Epithelial cell of prostate (primary cell): ENCODE measurements around the gene IGFBP7.

Source experiments
- DNase-seq: peaks from one replicate; pipeline ENCODE4 v3.0.0-alpha.2; 2011; ENCODE audit warnings: low read depth, low spot score
- H3K27ac ChIP-seq: fragments of 450-650 bp; 2 replicates; pipeline ENCODE4 v1.5.1; 2017; ENCODE audit warnings: mild to moderate bottlenecking

IGFBP7 gene, protein sequence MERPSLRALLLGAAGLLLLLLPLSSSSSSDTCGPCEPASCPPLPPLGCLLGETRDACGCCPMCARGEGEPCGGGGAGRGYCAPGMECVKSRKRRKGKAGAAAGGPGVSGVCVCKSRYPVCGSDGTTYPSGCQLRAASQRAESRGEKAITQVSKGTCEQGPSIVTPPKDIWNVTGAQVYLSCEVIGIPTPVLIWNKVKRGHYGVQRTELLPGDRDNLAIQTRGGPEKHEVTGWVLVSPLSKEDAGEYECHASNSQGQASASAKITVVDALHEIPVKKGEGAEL

DNA sequence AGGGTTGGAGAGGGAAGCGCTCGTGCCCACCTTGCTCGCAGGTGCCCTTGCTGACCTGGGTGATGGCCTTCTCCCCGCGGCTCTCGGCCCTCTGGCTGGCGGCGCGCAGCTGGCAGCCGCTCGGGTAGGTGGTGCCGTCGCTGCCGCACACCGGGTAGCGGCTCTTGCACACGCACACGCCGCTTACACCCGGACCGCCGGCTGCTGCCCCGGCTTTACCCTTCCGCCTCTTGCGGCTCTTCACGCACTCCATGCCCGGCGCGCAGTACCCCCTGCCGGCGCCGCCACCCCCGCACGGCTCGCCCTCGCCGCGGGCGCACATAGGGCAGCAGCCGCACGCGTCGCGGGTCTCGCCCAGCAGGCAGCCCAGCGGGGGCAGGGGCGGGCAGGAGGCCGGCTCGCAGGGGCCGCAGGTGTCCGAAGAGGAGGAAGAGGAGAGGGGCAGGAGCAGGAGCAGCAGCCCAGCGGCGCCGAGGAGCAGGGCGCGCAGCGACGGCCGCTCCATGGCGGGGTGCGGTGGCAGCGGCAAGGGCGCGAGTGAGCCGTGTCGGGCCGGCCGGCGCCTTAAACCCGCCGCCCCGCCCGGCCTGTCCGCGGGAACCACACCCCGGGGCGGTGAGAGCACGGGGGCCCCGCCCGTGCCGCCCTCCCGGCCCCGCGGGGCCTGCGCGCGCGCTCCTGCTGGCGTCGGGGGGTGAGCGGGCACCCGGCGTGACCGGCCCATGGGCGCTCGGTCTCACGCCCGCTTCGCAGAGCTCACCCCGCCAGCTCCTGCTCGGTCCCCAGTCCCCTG lies at the start of gene IGFBP7:
TSS of gene IGFBP7 (minus strand) at position 539 of the 793 bp plus-strand sequence. CDS start at position 505, 34 bp downstream.
- no peak for DNase-seq
- H3K27ac ChIP-seq = peak within 1 kb of the TSS; percentile 71

DNA sequence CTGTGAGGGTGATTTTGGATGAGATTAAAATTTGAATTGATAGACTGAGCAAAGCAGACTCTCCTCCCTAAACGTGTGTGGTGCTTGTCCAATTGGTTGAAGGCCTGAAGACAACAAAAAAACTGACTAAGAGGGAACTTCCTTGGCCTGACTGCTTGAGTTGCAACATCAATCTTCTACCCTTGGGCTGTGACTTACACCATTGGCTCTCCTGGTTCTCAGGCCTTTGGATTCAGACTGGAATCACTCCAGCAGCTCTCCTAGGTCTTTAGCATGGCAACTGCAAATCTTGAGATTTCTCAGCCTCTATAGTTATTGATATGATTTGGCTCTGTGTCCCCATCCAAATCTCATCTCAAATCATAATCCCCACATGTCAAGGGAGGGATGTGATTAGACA lies 49.7 kb upstream of the IGFBP7 start:
- H3K27ac ChIP-seq = no peak overlapping the region
- no peak for DNase-seq

DNA sequence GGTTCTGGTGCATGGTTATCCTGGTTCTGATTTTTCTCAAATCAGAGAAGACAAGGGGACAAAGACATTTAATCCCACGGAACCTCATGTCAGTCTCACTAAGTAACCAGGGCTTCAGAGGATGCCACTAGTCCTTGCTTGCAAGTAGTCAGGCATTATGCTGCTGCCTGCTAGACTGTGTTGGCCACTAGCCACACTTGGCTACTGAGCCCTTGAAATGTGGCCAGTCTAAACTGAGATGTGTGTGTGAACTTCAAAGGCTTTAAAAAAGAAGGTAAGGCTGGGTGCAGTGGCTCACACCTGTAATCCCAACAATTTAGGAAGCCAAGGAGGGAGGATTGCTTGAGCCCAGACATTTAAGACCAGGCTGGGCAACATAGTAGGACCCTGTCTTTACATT lies 48.6 kb upstream of the IGFBP7 start:
- H3K27ac ChIP-seq = no peak overlapping the region

DNA sequence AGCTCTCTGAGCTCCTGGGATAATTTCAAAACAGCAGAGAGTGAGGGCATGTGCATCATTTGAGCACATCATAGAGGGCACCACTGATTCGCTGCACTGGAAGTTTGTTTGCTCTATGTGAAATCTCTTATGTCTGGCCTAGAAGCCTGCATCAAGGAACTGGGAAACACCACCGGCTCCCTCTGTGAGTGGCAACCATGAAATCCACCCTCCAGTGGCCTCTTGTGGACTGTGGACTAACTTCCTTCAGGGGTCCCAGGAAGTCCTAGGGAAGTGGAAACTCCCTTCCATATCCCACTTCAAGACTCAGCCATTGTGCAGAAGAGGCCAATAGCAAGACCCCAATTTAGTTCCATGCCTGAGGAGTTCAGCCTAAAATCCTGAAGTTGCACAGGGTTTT lies 48.0 kb upstream of the IGFBP7 start:
- H3K27ac ChIP-seq = no peak overlapping the region
- DNase-seq = no peak

More for the DNA sequence above, 48.6 kb upstream of the IGFBP7 start:
- DNase-seq = no peak

DNA sequence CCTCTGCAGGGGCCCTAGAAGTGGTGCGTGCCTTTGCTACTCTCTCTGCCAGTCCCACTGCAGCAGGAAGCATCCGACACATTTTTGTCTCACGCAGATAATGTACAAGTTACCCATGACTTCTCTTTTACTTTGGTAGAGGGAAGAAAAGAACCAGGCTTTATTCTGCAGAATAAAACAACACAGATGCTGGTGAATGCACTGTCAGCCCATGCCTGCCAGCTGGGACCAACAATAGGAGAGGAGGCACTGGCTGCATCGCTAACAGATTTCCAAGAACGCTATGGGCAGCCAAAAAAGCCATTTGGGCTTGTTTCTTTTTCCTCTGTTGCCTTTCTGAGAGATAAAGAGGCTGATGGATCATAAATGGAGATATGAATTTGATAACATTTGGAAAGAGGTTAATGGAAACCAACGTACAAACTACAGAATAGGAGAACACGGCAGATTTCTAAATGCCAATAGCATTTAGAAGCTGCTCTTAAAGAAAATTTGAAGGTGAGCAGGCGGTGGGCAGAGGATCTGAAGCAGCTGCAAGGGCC lies 47.5 kb upstream of the IGFBP7 start:
- DNase-seq = no peak

DNA sequence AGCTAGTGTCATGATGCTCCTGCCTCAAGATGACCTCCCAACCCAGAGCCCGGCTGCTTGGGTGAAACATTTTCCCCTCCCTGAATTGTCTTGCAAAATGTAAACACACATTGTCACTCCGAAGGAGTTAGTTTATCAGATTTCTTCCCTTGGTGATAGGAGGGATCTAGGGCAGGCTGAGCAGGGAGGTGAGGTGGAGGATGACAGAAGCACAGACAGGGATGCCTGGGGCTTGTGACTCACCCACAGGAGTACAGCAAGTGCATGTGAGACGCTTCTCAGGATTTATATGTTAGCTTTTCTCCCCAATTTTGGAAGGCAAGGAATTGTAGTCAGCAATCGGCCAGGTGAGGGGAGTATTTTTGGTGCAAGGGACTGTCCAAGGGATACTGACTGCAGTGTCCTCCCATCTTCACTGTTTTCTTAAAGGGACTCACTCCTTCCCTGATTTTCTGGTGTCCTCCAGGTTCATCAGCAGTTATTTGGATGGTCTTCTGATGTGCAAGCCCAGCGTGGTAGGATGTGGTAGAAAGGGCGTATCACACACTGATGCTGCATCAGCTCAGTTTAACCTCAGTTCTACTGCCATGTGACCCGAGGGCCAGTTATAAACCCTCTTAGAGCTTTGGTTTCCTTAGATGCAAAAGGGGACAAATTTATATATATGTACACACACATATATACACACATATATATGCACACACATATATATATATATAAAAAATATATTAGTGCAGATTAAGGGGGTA lies 46.2 kb upstream of the IGFBP7 start:
- DNase-seq = no peak
- H3K27ac ChIP-seq = no peak overlapping the region

More for the DNA sequence above, 47.5 kb upstream of the IGFBP7 start:
- H3K27ac ChIP-seq = no peak overlapping the region

DNA sequence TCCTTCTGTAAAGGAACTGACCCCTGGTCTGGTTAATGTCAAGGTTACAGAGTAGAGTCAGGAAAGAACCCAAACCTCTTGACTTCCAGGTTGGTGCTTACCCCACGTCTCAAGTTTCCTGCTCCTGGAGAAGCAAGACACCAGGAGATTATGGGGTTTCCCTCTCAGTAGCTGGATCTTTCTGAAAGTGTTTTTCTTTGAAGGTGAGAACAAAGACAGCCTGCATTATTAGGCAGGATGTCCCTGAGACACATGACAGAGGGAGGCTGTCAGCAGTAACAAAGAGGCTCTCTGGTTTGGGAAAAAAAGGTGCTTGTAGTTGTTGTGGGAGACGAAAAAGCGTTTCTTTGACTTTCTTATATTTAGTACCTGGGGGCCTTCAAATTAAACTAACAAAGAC lies 44.7 kb upstream of the IGFBP7 start:
- DNase-seq = no peak
- no peak overlapping the region for H3K27ac ChIP-seq

DNA sequence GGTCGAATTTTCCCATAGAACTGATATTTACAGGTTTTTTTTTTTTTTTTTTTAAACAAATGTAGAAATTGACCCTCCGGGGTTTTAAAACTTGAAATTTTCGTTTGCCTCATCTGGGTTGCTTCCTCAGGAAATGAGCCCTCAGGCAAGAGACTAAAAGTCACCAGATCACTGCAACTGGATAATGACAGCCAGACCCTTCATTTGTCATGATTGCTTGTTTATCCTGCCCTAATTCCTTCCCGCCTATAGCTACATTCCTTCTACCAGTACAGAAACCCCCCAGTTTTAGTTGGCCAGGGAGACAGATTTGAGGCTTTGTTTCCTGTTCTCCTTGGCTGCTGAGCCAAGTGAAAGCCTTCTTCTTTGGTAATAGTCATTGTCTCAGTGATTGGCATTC lies 44.0 kb upstream of the IGFBP7 start:
- DNase-seq = no peak

DNA sequence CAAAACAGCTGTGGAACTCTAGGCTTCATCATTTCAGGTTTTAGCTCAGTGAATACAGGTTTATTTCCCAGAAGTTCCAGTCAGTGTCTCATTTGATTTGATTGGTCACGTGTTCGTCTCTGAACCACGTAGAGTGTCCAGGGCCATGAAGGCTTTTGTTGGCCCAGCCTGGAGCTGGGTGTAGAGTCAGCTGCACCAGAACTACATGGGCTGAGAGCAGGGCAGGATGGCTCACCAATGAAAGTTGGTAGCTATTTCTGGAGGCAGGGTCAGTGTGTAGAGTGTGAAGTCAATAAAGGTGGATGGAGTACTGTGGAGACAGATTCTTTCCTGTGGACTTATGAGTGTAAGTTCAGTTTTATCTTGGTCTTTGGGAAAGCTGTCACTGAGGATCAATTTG lies 43.0 kb upstream of the IGFBP7 start:
- H3K27ac ChIP-seq = no peak overlapping the region
- DNase-seq = no peak

More for the DNA sequence above, 44.0 kb upstream of the IGFBP7 start:
- no peak overlapping the region for H3K27ac ChIP-seq

DNA sequence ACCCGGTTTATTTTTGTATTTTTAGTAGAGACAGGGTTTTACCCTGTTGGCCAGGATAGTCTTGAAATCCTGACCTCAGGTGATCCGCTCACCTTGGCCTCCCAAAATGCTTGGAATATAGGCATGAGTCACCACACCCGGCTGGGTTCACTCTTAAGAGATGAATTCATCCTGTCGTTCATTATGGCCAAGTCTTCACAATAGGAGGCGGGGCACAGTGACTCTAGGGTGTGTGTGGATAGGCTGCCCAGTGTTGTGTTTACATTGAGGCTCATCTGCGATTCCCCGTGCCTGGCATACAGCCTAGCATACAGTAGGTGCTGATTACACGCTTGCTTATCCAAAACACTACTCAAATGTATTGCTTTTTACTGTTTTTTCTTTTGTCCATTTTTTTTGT lies 41.3 kb upstream of the IGFBP7 start:
- H3K27ac ChIP-seq = no peak overlapping the region

DNA sequence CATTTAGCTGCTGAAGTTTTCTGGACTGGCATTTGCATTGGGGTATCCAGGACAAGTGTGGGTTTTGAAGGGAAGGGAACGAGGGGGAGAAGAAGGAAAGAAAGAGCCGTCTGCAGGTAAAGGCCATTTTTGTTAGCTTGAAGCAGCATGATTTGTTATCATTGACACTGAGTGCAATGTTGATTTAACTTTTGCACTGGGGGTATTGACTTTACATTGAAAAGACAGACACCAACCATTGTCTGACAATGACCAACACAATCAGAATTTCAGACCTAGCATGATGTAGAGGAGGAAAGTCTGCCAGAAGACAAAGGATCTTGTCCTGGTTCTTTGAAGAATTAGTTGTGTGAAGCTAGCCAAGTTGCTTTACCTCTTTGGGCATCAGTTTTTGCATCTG lies 39.6 kb upstream of the IGFBP7 start:
- no peak overlapping the region for H3K27ac ChIP-seq
- DNase-seq = no peak

More for the DNA sequence above, 41.3 kb upstream of the IGFBP7 start:
- DNase-seq = peak; percentile 58

DNA sequence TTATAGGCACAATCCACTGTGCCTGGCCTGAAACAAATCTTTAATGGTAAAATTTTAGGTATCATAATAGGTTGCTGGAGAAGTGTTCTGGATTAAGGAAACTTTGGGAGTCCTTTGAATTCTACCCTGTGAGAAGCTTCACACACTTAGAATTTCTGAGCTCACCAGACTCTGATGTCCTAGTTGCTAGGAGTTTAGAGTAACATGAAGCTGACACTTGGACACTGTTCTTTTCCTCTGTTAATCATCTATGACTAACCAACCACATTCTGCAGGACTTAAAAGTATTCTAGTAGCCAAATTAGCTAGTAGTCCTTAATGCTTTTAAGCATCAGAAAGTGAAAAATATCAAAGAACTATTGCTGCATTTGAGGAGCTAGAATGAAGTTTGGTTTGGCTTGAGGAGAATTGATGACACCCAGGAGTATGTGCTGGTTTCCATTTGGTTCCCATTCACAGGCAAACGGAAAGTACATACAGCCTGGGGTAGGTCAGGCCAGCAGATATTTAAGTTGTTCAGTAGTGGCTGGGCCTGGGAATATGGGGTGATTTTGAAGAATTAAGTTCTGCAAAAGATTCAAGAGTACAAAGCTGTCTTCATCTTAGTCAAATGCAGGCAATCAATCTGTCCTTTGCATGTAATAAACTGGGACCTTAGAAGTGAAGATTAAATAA lies 38.8 kb upstream of the IGFBP7 start:
- H3K27ac ChIP-seq = no peak overlapping the region
- DNase-seq = no peak

DNA sequence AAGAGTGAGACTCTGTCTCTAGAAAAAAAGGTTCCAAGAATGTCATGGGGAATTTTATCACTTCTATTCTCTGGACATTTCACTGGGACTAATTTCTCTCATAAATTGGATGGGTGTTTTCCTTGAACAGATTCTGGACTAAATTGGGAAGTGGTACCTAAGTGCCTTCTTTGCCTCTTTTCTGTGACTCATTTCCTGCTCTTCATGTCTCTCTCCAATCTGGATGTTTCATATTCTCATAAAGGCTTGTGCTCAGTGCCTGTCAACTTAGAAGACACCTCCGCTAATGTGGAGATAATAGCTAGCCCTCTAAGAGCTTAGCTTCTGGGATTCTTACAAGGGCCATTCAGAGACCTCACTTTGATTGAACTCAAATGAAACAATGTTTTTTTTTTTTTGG lies 38.0 kb upstream of the IGFBP7 start:
- no peak overlapping the region for H3K27ac ChIP-seq
- DNase-seq = no peak

DNA sequence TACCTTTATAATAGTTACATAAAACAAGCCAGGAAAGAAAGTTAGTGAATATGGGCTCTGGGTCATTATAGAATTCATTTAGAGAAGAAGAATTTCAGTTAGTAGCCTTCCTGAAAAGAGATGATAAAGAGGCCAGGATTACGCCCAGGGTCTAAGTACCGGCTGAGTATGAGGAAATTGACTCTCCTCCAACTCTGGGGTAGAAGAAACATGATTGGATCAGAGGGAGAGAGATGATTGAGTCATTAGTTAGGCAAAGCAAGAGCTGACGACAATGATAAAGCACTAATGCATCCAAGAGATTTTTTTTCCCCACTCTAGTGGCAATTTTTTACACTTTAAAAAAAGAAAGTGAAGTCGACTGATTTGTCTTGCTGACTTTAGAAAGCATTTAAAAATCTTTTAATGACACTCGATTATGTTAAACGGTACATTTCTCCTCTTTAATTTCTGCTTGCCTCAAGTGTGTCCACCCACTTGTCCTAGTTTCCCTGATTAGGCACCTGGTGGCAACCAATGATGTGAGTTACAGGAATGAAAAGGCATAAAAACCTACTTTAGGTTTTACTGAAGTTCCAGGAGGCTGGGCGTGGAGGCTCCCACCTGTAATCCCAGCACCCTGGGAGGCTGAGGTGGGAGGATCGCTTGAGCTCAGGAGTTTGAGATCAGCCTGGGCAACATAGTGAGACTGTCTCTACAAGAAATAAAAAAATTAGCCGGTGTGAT lies 37.3 kb upstream of the IGFBP7 start:
- peak; percentile 45 for DNase-seq
- H3K27ac ChIP-seq = peak overlapping the region; percentile 1

DNA sequence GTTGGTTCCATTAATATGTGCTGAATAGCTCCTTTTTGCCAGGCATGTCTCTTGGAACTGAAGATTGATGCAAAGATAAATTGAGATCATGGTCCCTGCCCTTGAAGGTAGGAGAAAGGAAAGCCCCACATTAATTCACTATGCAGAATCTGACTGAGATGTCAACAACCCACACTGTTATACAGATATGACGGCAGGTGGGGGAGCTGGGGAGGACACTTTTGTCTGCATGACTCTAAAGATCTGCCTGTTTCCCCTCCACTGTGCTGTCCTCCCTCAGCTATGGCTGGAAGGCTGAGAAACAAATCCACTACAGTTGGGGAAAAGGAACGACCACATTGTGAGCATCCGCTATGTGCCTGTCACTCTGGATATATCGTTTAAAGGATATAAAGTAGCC lies 36.3 kb upstream of the IGFBP7 start:
- no peak for DNase-seq
- no peak overlapping the region for H3K27ac ChIP-seq

DNA sequence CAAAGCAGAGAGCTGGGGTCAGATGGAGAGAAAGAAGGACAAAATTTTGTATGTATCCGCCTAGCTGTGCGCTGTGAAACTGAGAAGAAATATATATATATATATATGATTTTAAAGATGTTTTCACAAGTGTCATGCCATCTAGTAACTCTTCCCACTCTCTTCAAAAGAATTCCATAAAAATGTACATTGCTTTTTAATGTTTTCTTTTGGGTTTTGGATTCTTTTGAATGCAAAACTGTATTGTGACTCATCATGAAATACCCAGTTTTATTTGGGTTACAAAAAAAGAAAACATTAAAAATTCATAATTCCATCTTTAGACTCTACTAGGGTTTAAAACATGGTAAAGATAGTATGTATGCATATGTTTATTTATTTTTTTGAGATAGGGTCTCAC lies 34.3 kb upstream of the IGFBP7 start:
- no peak overlapping the region for H3K27ac ChIP-seq
- DNase-seq = no peak

DNA sequence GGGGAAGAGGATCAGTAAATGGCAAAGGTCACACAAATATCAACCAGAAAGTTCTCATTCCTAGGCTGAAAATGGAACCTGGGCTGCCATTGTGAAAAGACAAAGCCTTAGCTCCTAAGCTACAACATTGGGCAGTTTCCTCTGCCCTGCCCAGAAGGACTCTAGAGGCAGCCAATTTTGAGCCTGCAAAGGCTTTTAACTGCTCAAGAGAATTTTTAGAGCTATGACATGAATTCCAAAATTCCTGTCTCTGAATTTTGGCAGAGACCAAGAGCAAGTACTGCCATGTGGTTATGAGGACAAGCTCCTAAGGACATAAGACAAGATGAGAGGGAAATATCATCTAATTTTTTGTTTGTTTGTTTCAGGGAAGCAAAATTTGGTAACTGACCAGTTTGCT lies 29.6 kb upstream of the IGFBP7 start:
- no peak overlapping the region for H3K27ac ChIP-seq
- no peak for DNase-seq

DNA sequence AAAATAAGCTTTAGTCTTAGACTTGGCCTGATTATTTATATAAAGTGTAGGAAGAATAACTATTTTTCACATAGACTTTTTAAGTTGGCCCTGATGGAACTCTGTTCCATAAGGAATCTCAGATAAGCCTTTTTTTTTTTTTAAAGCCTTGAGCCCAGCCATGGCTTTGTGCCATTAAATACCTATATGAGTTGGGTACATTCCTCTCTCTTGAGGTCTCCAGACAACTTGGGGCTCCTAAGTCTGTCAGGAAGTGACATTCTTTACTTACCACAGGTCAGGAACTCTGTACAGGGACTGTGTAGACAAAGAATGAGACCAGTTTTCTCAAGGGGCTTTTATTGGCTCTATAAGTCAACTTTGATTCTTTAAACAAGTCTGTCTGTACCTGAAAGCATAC lies 27.1 kb upstream of the IGFBP7 start:
- DNase-seq = no peak
- H3K27ac ChIP-seq = peak overlapping the region; percentile 51

DNA sequence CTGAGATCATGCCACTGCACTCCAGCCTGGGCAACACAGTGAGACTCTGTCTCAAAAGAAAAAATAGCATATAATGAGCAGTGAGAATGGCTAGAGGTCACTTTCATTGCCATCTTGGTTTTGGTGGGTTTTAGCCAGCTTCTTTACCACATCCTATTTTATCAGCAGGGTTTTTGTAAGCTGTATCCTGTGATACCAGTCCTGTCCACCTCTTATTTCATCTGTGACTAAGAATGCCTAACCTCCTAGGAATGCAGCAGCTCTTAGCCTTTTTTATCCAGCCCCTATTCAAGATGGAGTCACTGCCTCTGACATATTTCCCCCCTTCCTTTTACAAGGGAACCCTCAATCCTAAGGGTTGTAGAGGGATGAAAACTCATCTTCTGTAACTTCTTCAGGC lies 26.1 kb upstream of the IGFBP7 start:
- no peak for DNase-seq
- peak overlapping the region; percentile 51 for H3K27ac ChIP-seq

DNA sequence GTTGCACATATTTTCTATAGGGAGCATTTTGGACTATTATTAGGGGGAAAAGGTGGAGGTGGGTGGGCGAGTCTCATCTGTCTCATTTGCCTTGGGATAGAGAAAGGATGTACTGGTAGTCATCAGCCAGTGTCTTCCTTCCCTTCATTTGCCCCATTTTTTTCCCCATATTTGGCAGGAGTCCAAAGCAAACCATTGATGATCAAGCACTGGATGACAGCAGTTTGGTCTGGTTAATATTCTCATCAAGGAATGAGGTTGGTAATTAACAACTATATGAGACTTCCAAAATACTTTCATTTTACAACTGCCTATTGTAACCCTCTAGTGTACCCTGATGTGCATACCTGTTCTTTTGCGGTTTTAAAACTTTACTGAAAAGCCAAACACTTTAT lies 22.6 kb upstream of the IGFBP7 start:
- DNase-seq = no peak
- no peak overlapping the region for H3K27ac ChIP-seq
